PC-3 (cell line): ENCODE data around the gene KBTBD7.

Source experiments
- CTCF ChIP-seq: fragments of 300-600 bp; sonication (generic); conservative IDR thresholded peaks from 2 replicates; pipeline ENCODE4 v1.5.1; 2017; ENCODE audit warnings: antibody characterized with exemption, low read depth, mild to moderate bottlenecking, low read length
- EZH2 ChIP-seq: fragments of 300-600 bp; sonication (generic); IDR thresholded peaks from one replicate; pipeline ENCODE4 v1.6.1; 2017; ENCODE audit warnings: antibody characterized with exemption, mild to moderate bottlenecking, low read length; ENCODE audit not compliant: unreplicated experiment
- EZH2phosphoT487 ChIP-seq: fragments of 300-600 bp; sonication (generic); IDR thresholded peaks from 2 replicates; pipeline ENCODE4 v1.6.1; 2018; ENCODE audit warnings: mild to moderate bottlenecking, antibody characterized with exemption, low read length, borderline replicate concordance

- no peak for TF ChIP-seq CTCF
- no peak for TF ChIP-seq EZH2
- no peak for TF ChIP-seq EZH2phosphoT487
Observed at GRCh38 chr13:41206467-41206866, 12.1 kb upstream of the KBTBD7 start.
